IPS DF 19.7 (cell line): ENCODE data around the gene FBXL13.
A peak's percentile ranks its signal among the peaks of the same experiment; 100 is the strongest.
"Not testable (repeated sequence)": the region's sequence is repeated elsewhere in the genome, so short reads cannot be mapped to it uniquely, and the experiment has no call there.

Experiments used
- DNase-seq: peaks from one replicate; pipeline ENCODE4 v3.0.0-alpha.2; 2013; ENCODE audit warnings: low read depth, low spot score

FBXL13 gene

DNA sequence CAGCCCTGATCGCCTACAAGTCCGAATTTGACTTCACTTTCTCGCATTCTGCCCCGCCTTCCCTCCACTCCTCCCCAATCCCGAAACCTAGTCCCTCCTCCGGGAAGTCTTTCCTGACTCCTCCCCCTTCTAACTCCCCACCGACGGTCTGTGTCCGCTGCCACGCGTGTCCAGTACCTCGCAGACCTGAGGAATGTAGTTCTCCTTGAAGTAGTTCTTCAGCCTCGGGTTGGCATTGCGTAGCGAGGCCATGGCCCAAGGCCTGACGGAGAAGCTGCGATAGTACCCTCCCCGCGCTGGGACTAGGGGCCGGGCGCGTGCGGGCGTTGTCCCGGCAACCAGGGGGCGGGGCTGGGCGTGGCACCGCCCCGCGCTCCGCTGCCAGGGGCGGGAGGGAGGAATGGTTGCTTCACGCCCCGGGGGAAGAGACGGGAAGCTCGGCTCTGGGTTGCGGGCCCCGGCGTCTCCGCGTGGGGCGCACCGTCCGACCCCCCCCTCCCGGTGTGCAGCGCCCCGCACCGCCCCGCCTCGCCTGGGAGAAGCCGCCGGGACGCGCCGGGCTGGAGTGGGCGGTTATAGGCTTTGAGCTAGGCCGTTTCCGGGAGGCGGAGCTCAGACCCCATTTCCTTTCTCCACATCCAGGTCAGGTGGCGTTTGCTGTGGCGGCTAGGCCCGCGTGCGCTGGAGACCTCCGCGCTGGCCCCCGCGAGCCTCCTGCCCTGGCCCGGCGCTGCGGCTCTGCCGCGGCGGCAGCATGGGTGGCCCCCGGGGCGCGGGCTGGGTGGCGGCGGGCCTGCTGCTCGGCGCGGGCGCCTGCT is at the start of gene FBXL13, which contains the start of gene ARMC10:
Gene FBXL13 (minus strand): TSS at position 278 of the 818 bp plus-strand sequence.
Gene ARMC10 (plus strand): TSS at position 622 of the 818 bp plus-strand sequence. CDS start 133 bp downstream, at position 755.
- DNase-seq, result no peak

DNA sequence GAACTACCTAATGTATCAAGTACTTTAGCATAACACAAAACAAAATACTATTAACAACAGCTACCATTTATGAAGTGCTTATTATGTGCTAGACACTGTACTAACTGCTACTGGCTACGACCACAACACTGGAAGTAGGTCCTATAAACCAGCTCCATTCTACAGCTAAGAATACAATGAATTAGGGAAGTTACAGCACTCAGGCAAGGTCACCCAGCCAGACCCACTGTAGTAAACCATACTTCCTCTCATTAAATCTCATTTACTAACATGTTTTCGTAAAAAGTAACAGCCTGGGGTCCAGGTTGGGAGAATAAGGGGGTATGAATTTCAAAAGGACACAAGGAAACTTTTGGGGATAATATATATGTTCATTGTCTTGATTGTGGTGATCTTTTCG is 48.9 kb upstream of the FBXL13 start:
- no peak for DNase-seq

DNA sequence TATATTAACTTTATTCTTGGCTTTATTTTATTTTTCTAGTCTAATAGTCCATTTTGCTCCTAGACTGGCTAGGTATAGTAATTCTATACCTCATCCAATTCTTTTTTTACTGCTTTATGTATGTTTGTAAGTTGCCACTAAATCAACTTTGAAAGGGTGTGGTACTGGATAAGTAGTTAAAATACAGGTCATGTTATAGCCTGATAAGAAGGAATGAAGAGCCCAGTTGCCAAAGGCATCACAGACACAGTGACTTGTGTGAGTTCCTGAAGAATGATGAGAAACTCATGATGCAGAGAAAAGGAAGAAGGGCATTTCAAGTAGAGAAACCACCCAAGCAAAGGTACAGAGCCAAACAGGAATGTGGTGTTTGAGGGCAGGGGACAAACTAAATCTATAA is 47.0 kb upstream of the FBXL13 start:
- no peak for DNase-seq

DNA sequence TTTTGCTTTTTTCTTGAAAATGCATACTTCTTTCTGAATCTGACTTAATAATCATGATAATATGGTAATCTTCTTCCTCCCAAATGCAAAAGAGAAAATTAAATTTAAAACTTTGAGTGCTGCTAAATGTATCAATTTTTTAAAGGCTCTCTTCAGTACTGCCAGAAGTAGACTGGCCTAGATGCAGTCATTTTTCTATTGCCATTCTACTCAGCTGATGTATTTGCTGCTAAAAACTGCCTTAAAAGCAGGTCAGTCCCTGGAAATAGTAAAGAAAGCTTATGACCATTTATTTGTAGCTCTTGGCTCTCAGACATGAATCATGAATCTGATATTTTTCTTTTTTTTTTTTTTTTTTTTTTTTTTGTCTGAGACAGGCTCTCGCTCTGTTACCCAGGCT is 45.8 kb upstream of the FBXL13 start:
- DNase-seq, result no peak

DNA sequence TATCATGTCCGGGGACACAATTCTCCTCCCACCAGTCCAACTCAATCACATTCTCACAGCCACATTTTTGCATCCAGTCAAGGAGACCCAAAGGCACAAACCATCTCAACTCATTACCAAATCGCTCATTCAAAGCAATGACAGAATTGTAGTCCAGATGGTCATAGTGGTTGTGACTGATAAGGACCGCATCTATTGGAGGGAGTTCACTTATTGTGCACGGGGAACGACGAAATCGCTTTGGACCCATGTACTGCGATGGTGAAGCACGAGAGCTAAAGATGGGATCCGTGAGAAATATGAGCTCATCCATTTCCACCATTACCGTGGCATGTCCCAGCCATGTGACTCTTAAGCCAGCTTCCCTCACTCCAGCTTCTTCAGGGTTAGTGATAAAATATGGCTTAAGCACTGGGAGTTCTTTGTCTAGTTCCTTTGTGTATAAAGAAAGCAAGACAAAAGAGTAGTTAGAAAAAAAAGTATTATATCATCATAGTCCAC is 45.2 kb upstream of the FBXL13 start:
- DNase-seq, result no peak

DNA sequence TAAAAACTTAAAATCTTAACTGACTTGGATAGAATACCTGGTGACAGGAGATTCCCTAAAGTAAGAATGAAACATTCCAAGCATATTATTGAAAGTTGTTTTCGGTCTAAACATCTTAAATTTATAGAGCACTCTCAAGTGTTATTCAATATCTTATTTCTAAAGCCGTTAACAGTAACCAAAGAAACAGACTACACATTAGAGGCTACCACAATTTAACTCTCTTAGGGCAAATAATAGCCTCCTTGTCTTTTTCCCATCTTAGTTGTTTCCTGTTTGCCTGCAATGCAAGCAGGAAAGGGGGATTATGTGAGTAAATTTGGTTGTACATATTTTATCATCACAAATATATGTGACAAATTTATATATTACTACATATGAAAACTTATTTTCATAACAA is 42.9 kb upstream of the FBXL13 start:
- DNase-seq, result no peak

DNA sequence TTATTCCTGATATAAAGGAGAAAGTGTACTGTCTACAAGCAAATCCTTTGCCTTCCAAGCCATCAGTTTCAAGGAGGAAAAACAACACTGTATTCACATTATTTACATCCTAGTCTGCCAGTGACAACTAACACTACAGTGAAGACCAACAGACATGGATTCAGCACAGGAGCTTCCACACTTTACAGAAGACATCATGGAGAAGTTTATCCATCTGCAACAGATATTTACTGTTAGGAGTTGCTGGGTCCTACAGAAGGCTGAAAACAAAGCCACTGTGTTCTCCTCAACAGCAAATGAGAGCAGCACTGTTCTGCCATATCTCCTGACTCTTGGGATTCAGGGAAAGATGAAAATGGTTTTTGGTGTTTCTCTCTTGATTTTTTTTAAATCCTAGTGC is 42.4 kb upstream of the FBXL13 start:
- no peak for DNase-seq

DNA sequence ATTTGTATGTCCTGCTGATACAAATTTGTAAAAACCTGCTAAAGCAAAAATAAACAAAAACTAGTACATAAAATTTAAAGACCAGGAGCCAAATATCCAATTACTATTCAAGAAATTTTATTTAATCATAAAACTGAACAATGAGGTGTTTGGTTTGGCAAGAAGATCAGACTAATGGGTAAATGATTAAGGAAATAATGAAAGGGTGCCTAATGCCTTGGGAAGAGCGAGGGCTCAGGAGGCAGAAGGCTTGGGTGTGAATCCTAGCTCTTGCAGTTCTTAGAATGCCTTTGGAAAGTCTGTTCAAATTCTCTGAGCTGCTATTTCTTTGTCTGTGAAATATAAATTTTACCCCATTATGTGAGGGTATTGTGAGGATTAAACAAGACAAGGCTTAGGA is 41.9 kb upstream of the FBXL13 start:
- DNase-seq, result no peak

DNA sequence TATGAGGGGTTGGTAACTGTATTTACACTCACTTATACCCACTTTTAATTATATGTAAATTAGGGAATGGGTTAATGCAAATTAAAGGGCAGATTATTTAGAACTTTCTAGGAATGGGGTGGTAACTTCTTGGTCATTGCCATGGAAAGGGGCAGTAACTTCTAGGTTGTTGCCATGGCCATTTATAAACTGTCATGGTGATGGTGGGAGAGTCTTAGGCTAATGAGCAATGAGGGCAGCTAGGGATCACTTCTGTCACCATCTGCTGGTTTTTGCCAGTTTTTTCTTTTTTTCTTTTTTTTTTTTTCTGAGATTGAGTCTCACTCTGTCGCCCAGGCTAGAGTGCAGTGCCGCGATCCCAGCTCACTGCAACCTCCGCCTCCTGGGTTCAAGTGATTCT is 41.2 kb upstream of the FBXL13 start:
- no peak for DNase-seq

DNA sequence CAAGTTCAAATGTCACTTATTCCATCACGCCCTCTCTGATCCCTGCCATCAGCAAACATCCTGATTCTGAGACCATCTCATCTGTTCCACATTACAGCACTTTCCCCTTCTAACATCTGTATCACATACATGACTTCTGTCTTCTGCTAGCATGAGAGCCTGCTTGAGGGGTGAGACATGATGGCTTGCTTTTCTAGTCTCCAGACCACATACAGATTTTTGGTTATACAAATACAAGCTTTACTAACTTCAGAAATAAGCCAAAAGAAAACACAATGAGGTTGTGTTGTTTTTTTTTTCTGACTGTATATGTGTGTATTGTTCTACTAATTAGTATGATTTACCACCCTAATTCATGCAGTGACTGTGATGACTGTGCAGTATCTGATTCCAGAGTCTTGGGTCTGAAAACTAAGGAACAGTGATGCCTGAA is 40.0 kb upstream of the FBXL13 start:
- no peak for DNase-seq

DNA sequence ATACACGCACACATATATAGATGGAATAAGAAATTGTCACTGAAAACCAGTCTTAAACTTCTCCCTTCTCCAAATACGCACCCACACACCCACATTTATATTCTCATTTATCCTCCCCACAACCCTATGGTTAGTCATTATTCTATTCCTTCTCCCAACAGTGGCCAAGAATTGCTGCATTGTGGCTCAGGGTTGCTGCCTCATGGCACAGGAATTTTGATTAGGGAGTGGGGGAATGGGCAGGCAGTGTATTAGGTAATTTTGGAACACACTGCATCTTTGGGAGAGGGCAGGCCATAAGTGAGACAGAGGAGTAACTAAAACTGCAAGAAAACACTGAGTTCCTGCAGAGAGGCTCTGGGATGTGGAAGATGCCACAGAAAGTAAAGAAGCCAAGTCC is 38.6 kb upstream of the FBXL13 start:
- no peak for DNase-seq

DNA sequence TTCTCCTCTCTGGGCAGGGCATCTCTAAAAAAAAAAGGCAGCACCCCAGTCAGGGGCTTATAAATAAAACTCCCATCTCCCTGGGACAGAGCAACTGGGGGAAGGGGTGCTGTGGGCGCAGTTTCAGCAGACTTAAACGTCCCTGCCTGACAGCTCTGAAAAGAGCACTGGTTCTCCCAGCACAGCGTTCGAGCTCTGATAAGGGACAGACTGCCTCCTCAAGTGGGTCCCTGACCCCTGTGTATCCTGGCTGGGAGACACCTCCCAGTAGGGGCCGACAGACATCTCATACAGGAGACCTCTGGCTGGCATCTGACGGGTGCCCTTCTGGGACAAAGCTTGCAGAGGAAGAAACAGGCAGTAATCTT is 32.1 kb upstream of the FBXL13 start:
- not testable (repeated sequence) for DNase-seq

DNA sequence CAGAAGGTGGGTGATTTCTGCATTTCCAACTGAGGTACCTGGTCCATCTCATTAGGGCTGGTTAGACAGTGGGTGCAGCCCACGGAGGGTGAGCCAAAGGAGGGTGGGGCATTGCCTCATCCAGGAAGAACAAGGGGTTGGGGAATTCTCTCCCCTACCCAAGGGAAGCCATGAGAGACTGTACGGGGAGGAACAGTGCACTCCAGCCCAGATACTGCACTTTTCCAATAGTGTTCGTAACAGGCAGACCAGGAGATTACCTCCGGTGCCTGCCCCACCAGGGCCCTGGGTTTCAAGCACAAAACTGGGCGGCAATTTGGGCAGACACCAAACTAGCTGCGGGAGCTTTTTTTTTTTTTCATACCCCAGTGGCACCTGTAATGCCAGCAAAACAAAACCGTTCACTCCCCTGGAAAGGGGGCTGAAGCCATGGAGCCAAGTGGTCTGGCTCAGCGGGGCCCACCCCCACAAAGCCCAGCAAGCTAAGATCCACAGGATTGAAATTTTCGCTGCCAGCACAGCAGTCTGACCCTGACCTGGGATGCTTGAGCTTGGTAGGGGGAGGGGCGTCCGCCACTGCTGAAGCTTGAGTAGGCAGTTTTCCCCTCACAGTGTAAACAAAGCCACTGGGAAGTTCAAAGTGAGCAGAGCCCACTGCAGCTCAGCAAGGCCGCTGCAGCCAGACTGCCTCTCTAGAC is 31.6 kb upstream of the FBXL13 start:
- DNase-seq, result peak; percentile 17

DNA sequence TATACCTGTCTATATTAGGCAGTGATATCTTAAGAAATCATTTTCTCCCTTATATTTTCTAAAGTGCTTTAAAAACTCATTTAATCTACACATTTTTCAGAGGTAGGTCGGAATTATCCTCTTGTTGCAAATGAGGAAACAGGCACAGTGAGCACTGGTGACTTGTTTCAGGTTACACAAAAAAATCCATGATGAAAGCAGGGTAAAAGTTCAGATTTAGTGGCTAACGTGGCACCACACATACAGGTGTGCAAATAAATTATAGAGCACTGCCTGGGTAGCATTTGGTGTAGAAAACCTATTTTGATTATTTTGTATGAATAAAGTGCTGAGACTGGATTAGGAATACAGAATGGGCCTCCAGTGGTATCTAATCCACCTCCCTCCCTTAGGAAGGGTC is 26.9 kb upstream of the FBXL13 start:
- DNase-seq, result no peak

DNA sequence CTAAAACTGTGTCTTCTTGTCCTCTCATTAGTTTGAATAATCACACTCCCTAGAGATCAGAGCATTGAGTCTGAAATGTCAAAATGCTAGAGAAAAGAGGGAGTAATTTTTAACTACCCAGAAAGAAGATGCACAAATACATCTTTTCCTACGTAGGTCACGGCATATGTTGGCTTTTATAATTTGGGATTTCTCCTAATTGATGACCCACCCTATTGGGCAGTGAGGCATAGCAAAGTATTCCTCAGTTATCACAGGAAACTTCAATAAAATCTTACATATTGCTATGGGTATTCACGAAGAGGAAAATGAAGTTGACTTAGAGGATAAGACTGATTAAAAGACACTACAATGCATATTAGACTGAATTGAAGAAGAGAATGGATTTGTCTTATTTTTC is 25.8 kb upstream of the FBXL13 start:
- DNase-seq, result no peak

DNA sequence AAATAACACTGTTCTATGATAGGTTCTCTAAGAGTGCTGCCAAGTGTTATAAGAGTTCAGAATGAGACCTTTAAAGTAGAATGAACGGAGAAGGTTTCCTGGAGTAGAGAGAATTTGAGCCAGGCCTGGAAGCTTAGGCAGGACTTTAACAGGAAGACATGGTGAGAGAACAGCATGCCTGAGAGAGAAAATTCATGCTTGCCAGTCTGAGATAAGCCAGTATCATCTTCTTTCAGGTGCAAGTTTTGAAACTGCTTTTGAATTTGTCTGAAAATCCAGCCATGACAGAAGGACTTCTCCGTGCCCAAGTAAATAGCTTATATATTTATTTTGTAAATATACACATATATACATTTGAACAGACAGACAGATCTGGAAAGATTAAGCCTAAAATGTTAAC is 22.4 kb upstream of the FBXL13 start:
- DNase-seq, result no peak

DNA sequence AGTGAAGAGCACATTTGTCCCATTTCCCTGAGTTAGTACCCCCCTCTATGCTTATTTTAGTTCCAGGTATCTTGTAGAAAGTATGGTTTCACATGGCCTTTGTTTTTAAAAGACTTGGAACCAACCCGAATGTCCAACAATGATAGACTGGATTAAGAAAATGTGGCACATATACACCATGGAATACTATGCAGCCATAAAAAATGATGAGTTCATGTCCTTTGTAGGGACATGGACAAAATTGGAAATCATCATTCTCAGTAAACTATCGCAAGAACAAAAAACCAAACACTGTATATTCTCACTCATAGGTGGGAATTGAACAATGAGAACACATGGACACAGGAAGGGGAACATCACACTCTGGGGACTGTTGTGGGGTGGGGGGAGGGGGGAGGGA is 21.0 kb upstream of the FBXL13 start:
- DNase-seq, result not testable (repeated sequence)

DNA sequence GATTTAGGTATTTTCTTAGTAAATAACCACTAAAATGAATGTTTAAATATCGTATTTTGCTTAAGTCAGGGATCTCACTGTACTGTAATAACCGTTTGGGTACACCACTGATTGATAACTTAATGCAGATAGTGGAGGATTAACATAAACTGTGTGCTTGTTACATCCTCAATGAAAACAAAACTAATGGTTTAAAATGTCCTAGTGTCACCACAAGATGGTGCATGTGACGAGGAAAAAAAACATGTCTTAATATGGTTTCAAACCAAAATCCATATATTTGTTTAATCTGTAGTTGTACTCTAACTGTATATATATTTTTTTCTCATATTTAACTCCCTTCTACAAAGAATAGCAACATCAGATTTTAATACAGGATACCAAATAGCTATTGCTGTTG is 19.5 kb upstream of the FBXL13 start:
- DNase-seq, result no peak

DNA sequence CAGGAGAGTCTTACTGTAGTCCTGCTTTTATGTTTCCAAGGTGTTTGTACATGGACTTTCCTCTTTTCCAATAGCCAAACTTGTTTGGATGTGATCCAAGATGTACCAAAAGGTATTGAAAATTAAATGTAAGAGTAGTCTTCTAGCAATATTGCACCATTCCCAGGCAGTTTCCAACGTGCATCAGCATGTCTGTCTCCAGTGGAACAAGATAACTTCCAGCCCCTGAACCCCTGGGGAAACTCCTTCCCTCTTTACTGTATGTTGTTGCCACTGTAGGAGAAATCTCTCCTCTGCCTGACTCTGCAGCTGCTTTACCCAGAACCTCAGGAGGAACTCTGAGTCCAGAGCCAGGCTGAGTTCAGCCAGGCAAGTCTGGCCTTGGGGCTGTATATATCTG is 18.8 kb upstream of the FBXL13 start:
- no peak for DNase-seq

DNA sequence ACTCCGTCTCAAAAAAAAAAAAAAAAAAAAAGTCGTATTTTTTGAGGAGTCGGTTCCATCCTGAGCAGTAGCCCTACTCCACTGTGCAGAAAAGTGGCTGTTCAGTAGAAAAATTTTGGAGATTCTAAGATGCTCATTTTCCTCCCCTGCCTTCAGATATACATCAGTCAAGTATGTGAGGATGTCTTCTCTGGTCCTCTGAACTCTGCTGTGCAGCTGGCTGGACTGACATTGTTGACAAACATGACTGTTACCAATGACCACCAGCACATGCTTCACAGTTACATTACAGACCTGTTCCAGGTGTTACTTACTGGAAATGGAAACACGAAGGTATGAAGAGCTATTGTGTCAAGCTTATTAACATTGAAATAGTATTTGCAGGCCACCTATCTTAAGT is 17.7 kb upstream of the FBXL13 start:
- not testable (repeated sequence) for DNase-seq

DNA sequence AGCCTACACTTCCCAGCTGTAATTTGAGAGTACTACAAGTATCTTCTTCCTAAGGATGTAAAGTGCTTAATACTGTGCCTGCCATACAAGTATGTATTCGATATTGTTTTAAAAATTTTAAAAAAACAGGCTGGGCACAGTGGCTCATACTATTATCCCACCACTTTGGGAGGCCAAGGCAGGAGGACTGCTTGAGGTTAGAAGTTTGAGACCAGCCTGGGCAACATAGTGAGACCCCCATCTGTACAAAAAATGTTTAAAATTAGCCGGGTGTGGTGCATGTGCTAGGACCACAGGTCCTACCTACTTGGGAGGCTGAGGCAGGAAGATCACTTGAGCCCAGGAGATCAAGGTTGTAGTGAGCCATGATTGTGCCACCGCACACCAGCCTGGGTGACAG is 8.6 kb upstream of the FBXL13 start:
- DNase-seq, result no peak

DNA sequence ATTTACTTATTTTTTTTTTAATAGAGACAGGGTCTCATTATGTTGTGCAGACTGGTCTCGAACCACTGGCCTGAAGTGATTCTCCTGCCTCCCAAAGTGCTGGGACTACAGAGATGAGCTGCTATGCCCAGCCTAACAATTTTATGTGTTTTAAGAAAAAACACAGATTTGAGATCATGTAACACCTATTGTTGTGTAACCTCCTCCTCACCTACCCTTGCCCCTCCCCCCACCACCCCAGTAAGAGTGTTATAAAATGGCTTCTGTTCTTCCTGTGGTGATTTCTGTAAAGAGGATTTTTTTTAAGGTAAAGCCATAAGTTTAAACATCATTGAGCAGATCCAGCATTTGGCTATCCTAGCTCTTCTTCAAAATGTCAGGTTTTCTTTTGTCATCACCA is 7.9 kb upstream of the FBXL13 start:
- DNase-seq, result no peak

DNA sequence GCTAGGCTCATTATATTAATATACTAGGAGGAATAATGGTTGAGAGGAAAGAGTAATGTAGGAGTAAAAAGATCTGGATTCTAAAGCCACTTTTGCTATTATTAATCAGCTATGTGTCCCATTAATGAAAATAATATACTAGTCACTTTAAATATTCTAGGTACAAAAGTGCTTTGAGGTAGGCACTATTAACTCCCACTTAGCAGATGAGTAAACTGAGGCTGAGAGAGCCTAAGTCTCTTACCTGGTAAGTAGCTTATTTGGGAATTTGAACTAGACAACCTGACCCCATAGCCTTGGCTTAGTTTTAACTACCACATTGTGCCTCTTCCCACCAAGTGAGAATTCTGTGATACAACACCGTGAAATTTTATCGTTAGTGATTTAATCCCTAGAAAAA is 6.3 kb upstream of the FBXL13 start:
- no peak for DNase-seq
